Femur (tissue), 1 donor: ENCODE data around the gene HOXC12.
A peak's percentile ranks its signal among the peaks of the same experiment; 100 is the strongest.

Experiments used
- DNase-seq: peaks from one replicate; pipeline ENCODE4 v3.0.0-alpha.2; 2017

HOXC12 gene

GRCh38 chr12:53973236-53974042 is 18.7 kb downstream of the HOXC12 start:
- DNase-seq: peak; percentile 78

GRCh38 chr12:53974084-53975063 is 19.7 kb downstream of the HOXC12 start, which contains the start of gene HOTAIR:
Gene HOTAIR (minus strand): TSS chr12:53974954.
- DNase-seq: peak; percentile 81

GRCh38 chr12:53975064-53975471 is 20.4 kb downstream of the HOXC12 start:
- peak; percentile 50 for DNase-seq

DNA sequence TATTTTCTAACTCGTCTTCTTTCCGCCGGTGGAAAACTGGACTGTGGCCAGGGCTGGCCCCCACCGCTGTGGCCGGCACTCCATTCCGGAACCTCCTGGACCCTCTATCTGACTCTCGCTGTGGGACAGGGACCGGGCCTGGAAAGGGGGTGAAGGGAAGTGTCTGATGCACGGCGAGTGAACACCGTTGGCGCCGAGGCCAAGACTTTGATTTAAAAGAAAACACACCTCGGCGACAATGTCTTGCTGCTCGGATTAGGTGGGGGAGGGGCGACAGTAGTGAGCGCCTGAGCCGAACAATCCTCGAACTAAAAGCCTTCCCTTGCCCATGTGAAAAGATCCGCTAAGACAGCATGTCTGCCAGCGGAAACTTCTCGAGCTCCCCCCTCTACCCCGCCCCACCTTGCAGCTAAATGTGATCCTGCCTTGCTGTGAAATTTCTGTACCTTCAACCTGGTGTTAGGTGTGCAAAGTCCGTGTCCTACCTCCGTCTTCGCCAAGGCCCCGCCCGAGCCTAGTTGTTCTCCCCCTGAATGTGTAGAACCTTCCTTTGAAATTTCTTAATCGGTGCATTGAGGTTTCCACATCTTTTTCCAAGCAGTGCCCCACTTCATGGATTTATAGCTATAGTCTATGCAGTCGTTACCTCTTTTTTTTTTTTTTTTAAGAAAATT is 20.9 kb downstream of the HOXC12 start:
- peak; percentile 44 for DNase-seq

- peak; percentile 84 for DNase-seq
Measured at GRCh38 chr12:53976172-53976822, 21.6 kb downstream of the HOXC12 start.

- no peak for DNase-seq
Measured at GRCh38 chr12:53976823-53977595, 22.3 kb downstream of the HOXC12 start.

GRCh38 chr12:53977596-53978445 is 23.1 kb downstream of the HOXC12 start:
- no peak for DNase-seq

DNA sequence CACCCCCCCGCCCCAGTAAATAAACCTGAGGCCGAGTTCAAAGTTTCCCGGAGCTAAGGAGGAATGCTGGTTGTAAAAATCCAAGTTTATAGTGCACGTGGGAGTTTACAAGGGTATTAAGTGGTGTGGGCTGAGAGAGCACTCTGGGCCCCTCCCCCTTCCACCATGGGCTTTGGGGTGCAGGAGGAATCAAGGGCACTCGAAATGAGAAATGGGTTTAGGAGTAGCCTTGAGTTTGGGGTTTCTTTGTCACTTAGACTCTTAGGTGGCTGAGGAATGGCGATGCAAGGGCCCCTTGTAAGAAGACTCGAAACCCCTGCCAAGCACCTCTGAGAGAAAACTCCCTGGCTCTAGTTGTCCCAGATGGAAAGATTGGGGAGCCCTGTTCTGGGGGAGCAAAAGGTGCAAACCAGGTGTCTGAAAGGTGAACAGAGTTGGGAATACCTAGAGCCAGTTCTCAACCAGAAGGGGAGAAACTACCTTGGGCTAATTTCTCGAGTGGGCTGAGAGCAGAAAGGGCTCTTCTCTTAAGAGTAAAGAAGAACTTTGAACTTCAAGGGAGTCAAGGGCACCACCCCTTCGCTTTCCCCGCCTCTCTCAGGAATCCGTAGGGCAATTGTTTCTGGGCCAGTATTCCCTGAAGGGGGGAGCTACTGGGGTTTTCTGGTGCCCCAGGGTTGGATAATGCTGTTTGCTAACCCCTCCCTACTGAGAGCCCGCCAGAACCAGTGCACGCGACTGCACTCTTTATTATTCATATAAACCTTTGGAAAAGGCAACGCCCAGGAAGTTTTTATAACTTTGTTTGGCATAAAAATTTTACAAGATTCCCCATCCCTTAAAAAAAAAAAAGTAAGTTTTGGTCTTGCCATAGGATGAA is 24.0 kb downstream of the HOXC12 start:
- no peak for DNase-seq

GRCh38 chr12:53980104-53980801 is 25.6 kb downstream of the HOXC12 start:
- no peak for DNase-seq

DNA sequence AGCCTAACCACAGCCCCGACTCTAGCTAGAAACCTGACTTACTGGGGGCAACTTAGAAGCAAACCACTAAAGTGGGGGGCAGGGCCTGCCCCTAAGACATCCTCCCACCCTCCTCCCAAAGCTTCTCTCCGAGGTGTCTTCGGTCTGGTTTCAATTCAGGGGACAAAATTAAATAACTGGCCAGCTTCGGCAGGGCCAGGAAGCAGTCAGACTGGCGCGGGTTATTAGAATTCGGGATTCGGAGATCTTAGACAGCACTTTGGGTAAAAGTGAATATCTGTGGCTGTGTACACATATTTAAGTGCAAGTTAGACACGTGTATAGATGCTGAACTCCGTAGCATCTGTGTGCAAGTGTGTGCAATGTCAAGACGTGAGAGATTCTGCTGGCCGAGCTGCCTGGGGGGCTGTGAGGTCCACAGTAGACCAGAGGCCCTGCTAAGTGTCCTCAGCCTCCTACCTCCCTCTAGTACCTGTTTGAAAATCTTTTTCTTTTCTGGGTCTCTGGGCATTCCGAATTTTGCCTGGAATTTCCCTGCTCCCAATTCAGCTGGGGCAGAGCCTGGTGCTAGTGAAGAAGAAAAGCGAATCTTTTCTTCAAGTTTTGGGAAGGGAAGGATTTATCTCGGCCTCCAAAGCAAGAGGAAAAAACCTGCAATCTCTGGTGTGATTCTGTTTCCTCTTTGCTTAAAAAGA is 26.2 kb downstream of the HOXC12 start:
- no peak for DNase-seq

DNA sequence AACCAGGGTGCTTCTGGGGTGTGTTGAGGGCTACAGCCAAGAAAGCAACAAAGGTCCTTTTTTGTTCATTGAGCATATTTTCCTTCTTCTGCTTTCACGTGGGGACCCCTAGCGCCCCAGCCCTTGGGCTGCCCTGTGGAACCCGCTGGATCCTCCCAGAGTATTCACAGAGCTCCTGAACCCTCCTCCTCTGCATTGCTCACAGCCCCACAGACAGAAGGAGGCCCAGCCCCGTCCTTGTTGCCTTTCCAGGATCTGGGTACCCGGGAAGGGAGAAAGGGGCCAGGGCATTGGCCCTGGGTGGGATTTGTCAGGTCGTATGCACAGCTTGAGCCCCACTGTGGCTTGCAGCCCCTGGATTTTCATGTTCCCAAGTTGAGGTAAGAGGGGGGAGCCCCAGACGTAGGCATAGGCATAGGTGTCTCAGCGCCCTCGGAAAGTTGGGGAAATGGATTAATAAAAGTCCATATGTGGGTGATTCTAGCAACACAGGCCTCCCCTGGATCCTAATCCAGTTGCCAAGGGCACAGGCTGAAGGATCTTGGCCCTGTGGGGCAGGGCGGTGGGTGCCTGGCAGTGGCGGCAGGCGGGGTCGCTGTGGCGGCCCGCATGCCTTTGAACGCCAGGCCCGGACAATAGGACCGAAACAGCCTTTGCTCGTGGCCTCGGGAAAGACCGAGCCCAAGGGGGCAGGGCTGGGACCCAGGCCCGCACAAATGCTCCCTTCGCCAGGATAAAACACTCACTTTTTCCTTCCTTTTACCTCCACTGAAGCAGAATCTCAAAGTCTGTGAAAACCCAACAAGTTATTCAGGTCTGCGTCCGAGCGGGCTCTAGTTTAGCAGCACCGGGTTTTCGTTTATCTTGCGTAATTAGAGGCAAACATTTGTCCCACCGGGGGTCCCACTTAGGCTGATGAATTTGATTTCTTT is 27.2 kb downstream of the HOXC12 start:
- DNase-seq: no peak

- DNase-seq: no peak
Measured at GRCh38 chr12:53982648-53983567, 28.2 kb downstream of the HOXC12 start.

GRCh38 chr12:53983568-53983949 is 28.9 kb downstream of the HOXC12 start:
- DNase-seq: no peak

DNA sequence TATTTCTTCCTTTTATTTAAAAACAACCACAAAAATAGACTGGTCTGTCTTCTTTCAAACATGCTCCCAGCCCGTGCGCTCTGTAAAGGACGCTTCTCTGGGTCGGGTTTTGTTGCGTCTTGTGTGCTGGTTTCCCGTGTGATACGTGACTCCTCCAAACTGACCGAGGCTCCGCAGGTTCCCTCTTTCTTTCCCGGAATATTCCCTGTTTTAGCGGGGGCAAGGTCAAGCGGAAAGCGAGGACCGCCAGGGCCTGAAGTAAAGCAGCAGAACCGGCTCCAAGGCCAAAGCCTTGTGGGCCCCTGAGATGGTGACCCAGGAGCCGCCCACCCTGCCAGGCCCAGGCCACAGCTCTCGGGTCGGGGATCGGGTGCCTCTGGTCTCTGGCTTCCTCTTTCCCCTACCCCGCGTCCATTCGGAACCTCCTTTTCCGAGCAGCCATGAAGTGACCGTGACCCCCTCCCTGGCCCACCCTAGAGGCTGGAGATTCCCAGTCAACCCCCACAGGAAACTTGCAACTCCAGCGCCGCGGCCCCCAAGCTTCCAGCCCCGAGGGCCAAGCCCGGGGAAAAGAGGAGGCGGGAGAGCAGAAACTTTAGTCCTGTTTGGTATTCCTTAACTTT is 29.4 kb downstream of the HOXC12 start:
- no peak for DNase-seq

- DNase-seq: peak; percentile 98
Measured at GRCh38 chr12:53984901-53985691, 30.4 kb downstream of the HOXC12 start, which contains the start of gene HOXC10. Gene HOXC10 (plus strand): TSS chr12:53985146. CDS start chr12:53985260, 114 bp downstream.
